HepG2 (cell line): Measurements from ENCODE around the gene EGFL8. TPM values are rescaled to one million over a fixed set of nuclear protein-coding genes. Genes with fewer than 3 reads are reported as not detected.

ENCODE experiments used
- ASH2L ChIP-seq: fragments of 300-600, 200-600 bp; sonication (generic); IDR thresholded peaks from 2 replicates; pipeline ENCODE4 v1.7.0; 2017; ENCODE audit warnings: low read depth, mild to moderate bottlenecking, moderate library complexity, mixed read lengths, low read length; ENCODE audit not compliant: insufficient read length
- BRD4 ChIP-seq: sonication (generic); formaldehyde crosslinking; IDR thresholded peaks from 2 replicates; pipeline ENCODE4 v1.4.0; 2020; ENCODE audit warnings: missing genetic modification reagents
- DPF2 ChIP-seq: sonication (generic); formaldehyde crosslinking; IDR thresholded peaks from 2 replicates; pipeline ENCODE4 v1.4.0; 2020; ENCODE audit warnings: mild to moderate bottlenecking, low read depth, missing genetic modification reagents, borderline replicate concordance
- GZF1 ChIP-seq: sonication (generic); formaldehyde crosslinking; IDR thresholded peaks from 2 replicates; pipeline ENCODE4 v1.5.1; 2020; ENCODE audit warnings: mild to moderate bottlenecking, missing genetic modification reagents
- HCFC1 ChIP-seq: fragments of 150-350 bp; IDR thresholded peaks from 2 replicates; pipeline ENCODE4 v1.6.1; 2014; ENCODE audit warnings: low read depth, low read length
- KDM4B ChIP-seq: sonication (generic); formaldehyde crosslinking; IDR thresholded peaks from 2 replicates; pipeline ENCODE4 v1.4.0; 2020; ENCODE audit warnings: missing genetic modification reagents
- KLF11 ChIP-seq: IDR thresholded peaks from 2 replicates; pipeline ENCODE4 v1.6.1; 2016; ENCODE audit warnings: missing compliant biosample characterization
- NCOA5 ChIP-seq: sonication (generic); formaldehyde crosslinking; IDR thresholded peaks from 2 replicates; pipeline ENCODE4 v1.4.0; 2020; ENCODE audit warnings: missing genetic modification reagents
- SP5 ChIP-seq: IDR thresholded peaks from 2 replicates; pipeline ENCODE4 v1.6.1; 2016; ENCODE audit warnings: low read depth, borderline replicate concordance
- TBP ChIP-seq: sonication (generic); formaldehyde crosslinking; IDR thresholded peaks from 2 replicates; pipeline ENCODE4 v1.5.0; 2020; ENCODE audit warnings: missing genetic modification reagents
- TCF7L2 ChIP-seq: IDR thresholded peaks from 2 replicates; pipeline ENCODE4 v1.6.1; 2011; ENCODE audit warnings: mild to moderate bottlenecking, low read depth, low read length, moderate library complexity
- TP53 ChIP-seq: sonication (generic); formaldehyde crosslinking; conservative IDR thresholded peaks from 2 replicates; pipeline ENCODE4 v1.4.0; 2020; ENCODE audit warnings: missing genetic modification reagents
- ZBTB38 ChIP-seq: sonication (generic); formaldehyde crosslinking; IDR thresholded peaks from 2 replicates; pipeline ENCODE4 v1.5.1; 2020; ENCODE audit warnings: mild to moderate bottlenecking, missing genetic modification reagents
- ZFP37 ChIP-seq: sonication (generic); formaldehyde crosslinking; IDR thresholded peaks from 2 replicates; pipeline ENCODE4 v1.4.0; 2020; ENCODE audit warnings: missing genetic modification reagents, borderline replicate concordance
- ZNF10 ChIP-seq: sonication (generic); formaldehyde crosslinking; IDR thresholded peaks from 2 replicates; pipeline ENCODE4 v1.4.0; 2020; ENCODE audit warnings: mild to moderate bottlenecking, low read depth, missing genetic modification reagents, borderline replicate concordance
- ZNF143 ChIP-seq: sonication (generic); formaldehyde crosslinking; IDR thresholded peaks from 2 replicates; pipeline ENCODE4 v1.4.0; 2020; ENCODE audit warnings: missing genetic modification reagents
- ZNF207 ChIP-seq: fragments of 450-650 bp; IDR thresholded peaks from 2 replicates; pipeline ENCODE4 v1.6.1; 2016; ENCODE audit warnings: antibody characterized with exemption, borderline replicate concordance
- ZNF232 ChIP-seq: sonication (generic); formaldehyde crosslinking; IDR thresholded peaks from 2 replicates; pipeline ENCODE4 v1.4.0; 2020; ENCODE audit warnings: missing genetic modification reagents, borderline replicate concordance
- ZSCAN29 ChIP-seq: sonication (generic); formaldehyde crosslinking; conservative IDR thresholded peaks from 2 replicates; pipeline ENCODE4 v1.4.0; 2020; ENCODE audit warnings: mild to moderate bottlenecking, missing genetic modification reagents
- polyA plus RNA-seq, 8 experiments: library from polyadenylated mRNA; depleted of rRNA in 3 of 8; stranded (reverse) in 7 of 8; unstranded in 1 of 8; fragments of >200 nt; fragmentation: Illumina TruSeq in 4 of 8; extraction: Trizol in 4 of 8; gene quantifications; 2 replicates each; pipeline versions ENCODE4 v1.2.1 to v1.2.3, GENCODE V29; 2011 to 2016; ENCODE audit warnings: low read depth in 4 of 8, missing spikeins in 1 of 8, mixed read lengths in 1 of 8; ENCODE audit not compliant: insufficient read depth in 1 of 8
- total RNA-seq, 5 experiments: library from RNA; depleted of rRNA; stranded (reverse); fragments of >200 nt; fragmentation: Illumina TruSeq; extraction: Trizol; gene quantifications; 2 replicates each; pipeline ENCODE4 v1.2.3, GENCODE V29; 2016; ENCODE audit warnings: low read depth in 1 of 5
- TF ChIP-seq, protein P1 (sequence below): sonication (generic); formaldehyde crosslinking; IDR thresholded peaks from 2 replicates; pipeline ENCODE4 v1.4.0; 2020; ENCODE audit warnings: missing genetic modification reagents
- TF ChIP-seq, protein P2 (sequence below): IDR thresholded peaks from 2 replicates; pipeline ENCODE4 v1.6.1; 2016; ENCODE audit warnings: low read depth
- TF ChIP-seq, protein P3 (sequence below): sonication (generic); formaldehyde crosslinking; IDR thresholded peaks from 2 replicates; pipeline ENCODE4 v1.5.0; 2020; ENCODE audit warnings: missing genetic modification reagents
- TF ChIP-seq, protein P4 (sequence below): sonication (generic); formaldehyde crosslinking; conservative IDR thresholded peaks from 2 replicates; pipeline ENCODE4 v1.4.0; 2020; ENCODE audit warnings: missing genetic modification reagents
- TF ChIP-seq, protein P5 (sequence below): sonication (generic); formaldehyde crosslinking; IDR thresholded peaks from 2 replicates; pipeline ENCODE4 v1.4.0; 2020; ENCODE audit warnings: missing genetic modification reagents

Gene EGFL8
- total and polyA plus RNA-seq, 2 of the 13 experiments (the other 11 are each of a cell fraction or from before 2014, with no cell fraction given), result 10.0 to 11.5 TPM

DNA sequence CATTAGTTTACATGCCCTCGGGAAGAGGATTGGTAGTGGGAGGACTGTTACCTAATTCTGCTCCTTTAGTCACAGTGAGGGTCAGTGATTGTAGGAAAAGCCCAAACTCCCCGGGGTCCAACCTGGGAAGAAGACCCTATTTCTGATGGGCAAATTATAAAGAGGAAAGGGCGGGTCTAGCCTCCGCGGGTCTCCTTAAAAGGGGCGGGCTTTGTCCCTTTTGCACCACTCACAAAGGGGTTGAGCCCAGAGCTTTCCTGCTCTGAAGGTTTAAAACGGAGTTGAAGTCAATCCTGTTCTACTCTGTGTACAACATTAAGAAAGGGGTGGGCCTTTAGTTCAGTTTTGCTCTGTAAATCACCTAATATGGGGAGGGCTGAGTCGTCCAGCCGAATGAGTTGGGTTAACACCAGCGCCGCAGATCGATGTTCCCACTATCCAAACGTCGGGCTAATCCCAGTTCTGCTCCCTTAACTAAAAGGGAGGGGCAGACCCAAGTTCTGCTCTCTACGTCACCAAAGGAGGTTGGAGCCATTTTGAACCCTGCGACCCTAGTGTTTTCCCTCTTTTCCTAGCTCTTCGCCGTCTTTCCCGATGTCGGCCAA lies 12.9 kb downstream of the EGFL8 start (continued):
- TF ChIP-seq GZF1 (no peak), DPF2 (CRISPR knock-in tag) (no peak), ZBTB38 (CRISPR knock-in tag) (no peak), KLF11 (CRISPR knock-in tag) (no peak), ZNF232 (CRISPR knock-in tag) (no peak), ZNF10 (CRISPR knock-in tag) (no peak), NCOA5 (no peak), TCF7L2 (no peak), HCFC1 (no peak), KDM4B (CRISPR knock-in tag) (no peak; the same call in 1 of the 2 replicates), ZNF207 (no peak), ZNF143 (no peak), TP53 (CRISPR knock-in tag) (no peak), ZSCAN29 (CRISPR knock-in tag) (no peak), ZFP37 (CRISPR knock-in tag) (no peak), SP5 (CRISPR knock-in tag) (no peak), BRD4 (CRISPR knock-in tag) (no peak), ASH2L (peak; percentile 5), TBP (CRISPR knock-in tag) (no peak)
- TF ChIP-seq, protein P1, sequence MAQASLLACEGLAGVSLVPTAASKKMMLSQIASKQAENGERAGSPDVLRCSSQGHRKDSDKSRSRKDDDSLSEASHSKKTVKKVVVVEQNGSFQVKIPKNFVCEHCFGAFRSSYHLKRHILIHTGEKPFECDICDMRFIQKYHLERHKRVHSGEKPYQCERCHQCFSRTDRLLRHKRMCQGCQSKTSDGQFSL, result no peak
- TF ChIP-seq, protein P2, sequence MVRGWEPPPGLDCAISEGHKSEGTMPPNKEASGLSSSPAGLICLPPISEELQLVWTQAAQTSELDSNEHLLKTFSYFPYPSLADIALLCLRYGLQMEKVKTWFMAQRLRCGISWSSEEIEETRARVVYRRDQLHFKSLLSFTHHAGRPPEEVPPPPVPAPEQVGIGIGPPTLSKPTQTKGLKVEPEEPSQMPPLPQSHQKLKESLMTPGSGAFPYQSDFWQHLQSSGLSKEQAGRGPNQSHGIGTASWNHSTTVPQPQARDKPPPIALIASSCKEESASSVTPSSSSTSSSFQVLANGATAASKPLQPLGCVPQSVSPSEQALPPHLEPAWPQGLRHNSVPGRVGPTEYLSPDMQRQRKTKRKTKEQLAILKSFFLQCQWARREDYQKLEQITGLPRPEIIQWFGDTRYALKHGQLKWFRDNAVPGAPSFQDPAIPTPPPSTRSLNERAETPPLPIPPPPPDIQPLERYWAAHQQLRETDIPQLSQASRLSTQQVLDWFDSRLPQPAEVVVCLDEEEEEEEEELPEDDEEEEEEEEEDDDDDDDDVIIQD (CRISPR knock-in tag), result no peak; the same call in 1 of the 2 replicates
- TF ChIP-seq, protein P3, sequence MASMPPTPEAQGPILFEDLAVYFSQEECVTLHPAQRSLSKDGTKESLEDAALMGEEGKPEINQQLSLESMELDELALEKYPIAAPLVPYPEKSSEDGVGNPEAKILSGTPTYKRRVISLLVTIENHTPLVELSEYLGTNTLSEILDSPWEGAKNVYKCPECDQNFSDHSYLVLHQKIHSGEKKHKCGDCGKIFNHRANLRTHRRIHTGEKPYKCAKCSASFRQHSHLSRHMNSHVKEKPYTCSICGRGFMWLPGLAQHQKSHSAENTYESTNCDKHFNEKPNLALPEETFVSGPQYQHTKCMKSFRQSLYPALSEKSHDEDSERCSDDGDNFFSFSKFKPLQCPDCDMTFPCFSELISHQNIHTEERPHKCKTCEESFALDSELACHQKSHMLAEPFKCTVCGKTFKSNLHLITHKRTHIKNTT (CRISPR knock-in tag), result no peak
- TF ChIP-seq, protein P4, sequence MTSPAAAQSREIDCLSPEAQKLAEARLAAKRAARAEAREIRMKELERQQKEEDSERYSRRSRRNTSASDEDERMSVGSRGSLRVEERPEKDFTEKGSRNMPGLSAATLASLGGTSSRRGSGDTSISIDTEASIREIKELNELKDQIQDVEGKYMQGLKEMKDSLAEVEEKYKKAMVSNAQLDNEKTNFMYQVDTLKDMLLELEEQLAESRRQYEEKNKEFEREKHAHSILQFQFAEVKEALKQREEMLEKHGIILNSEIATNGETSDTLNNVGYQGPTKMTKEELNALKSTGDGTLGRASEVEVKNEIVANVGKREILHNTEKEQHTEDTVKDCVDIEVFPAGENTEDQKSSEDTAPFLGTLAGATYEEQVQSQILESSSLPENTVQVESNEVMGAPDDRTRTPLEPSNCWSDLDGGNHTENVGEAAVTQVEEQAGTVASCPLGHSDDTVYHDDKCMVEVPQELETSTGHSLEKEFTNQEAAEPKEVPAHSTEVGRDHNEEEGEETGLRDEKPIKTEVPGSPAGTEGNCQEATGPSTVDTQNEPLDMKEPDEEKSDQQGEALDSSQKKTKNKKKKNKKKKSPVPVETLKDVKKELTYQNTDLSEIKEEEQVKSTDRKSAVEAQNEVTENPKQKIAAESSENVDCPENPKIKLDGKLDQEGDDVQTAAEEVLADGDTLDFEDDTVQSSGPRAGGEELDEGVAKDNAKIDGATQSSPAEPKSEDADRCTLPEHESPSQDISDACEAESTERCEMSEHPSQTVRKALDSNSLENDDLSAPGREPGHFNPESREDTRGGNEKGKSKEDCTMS (CRISPR knock-in tag), result no peak
- TF ChIP-seq, protein P5, sequence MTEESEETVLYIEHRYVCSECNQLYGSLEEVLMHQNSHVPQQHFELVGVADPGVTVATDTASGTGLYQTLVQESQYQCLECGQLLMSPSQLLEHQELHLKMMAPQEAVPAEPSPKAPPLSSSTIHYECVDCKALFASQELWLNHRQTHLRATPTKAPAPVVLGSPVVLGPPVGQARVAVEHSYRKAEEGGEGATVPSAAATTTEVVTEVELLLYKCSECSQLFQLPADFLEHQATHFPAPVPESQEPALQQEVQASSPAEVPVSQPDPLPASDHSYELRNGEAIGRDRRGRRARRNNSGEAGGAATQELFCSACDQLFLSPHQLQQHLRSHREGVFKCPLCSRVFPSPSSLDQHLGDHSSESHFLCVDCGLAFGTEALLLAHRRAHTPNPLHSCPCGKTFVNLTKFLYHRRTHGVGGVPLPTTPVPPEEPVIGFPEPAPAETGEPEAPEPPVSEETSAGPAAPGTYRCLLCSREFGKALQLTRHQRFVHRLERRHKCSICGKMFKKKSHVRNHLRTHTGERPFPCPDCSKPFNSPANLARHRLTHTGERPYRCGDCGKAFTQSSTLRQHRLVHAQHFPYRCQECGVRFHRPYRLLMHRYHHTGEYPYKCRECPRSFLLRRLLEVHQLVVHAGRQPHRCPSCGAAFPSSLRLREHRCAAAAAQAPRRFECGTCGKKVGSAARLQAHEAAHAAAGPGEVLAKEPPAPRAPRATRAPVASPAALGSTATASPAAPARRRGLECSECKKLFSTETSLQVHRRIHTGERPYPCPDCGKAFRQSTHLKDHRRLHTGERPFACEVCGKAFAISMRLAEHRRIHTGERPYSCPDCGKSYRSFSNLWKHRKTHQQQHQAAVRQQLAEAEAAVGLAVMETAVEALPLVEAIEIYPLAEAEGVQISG (CRISPR knock-in tag), result no peak
